ENCODE data around the gene ALDH8A1.

Gene ALDH8A1

GRCh38 chr6:134950482-134950881 is 581 bp upstream of the ALDH8A1 start:
- no peak for DNase-seq (ENCODE audit: low spot score)

- no peak for DNase-seq (ENCODE audit: low spot score)
Observed at GRCh38 chr6:134948691-134949090, 1.2 kb downstream of the ALDH8A1 start.

- DNase-seq (ENCODE audit: low spot score): no peak
Observed at GRCh38 chr6:134948142-134948541, 1.8 kb downstream of the ALDH8A1 start.

- no peak for DNase-seq (ENCODE audit: low spot score)
Observed at GRCh38 chr6:134945045-134945444, 4.9 kb downstream of the ALDH8A1 start.

GRCh38 chr6:134943522-134944111 is 6.3 kb downstream of the ALDH8A1 start:
- no peak for DNase-seq (ENCODE audit: low spot score)

GRCh38 chr6:134938896-134939295 is 11.0 kb downstream of the ALDH8A1 start:
- no peak for DNase-seq (ENCODE audit: low spot score)

GRCh38 chr6:134937426-134937825 is 12.5 kb downstream of the ALDH8A1 start:
- peak; percentile 34 for DNase-seq (ENCODE audit: low spot score)

GRCh38 chr6:134936931-134937330 is 13.0 kb downstream of the ALDH8A1 start:
- peak; percentile 63 for DNase-seq (ENCODE audit: low spot score)

- no peak for DNase-seq (ENCODE audit: low spot score)
Observed at GRCh38 chr6:134936476-134936875, 13.4 kb downstream of the ALDH8A1 start.

- no peak for DNase-seq (ENCODE audit: low spot score)
Observed at GRCh38 chr6:134934793-134935485, 15.0 kb downstream of the ALDH8A1 start.

- DNase-seq (ENCODE audit: low spot score): no peak
Observed at GRCh38 chr6:134932535-134933470, 17.1 kb downstream of the ALDH8A1 start.

GRCh38 chr6:134932098-134932497 is 17.8 kb downstream of the ALDH8A1 start:
- no peak for DNase-seq (ENCODE audit: low spot score)

- no peak for DNase-seq (ENCODE audit: low spot score)
Observed at GRCh38 chr6:134930463-134930862, 19.4 kb downstream of the ALDH8A1 start.

GRCh38 chr6:134928151-134928900 is 21.6 kb downstream of the ALDH8A1 start:
- DNase-seq (ENCODE audit: low spot score): no peak

GRCh38 chr6:134925800-134926199 is 24.1 kb downstream of the ALDH8A1 start:
- DNase-seq (ENCODE audit: low spot score): no peak

- DNase-seq (ENCODE audit: low spot score): no peak
Observed at GRCh38 chr6:134921721-134922261, 28.1 kb downstream of the ALDH8A1 start.

- no peak for DNase-seq (ENCODE audit: low spot score)
Observed at GRCh38 chr6:134921276-134921675, 28.6 kb downstream of the ALDH8A1 start.

GRCh38 chr6:134920422-134920821 is 29.5 kb downstream of the ALDH8A1 start:
- DNase-seq (ENCODE audit: low spot score): no peak

- DNase-seq (ENCODE audit: low spot score): no peak
Observed at GRCh38 chr6:134918418-134918961, 31.4 kb downstream of the ALDH8A1 start.

- DNase-seq (ENCODE audit: low spot score): peak; percentile 27
Observed at GRCh38 chr6:134911547-134911946, 38.4 kb downstream of the ALDH8A1 start.

- no peak for DNase-seq (ENCODE audit: low spot score)
Observed at GRCh38 chr6:134910593-134910935, 39.3 kb downstream of the ALDH8A1 start.
